H9 (cell line): ENCODE data around the gene PHGDH. TPM values are rescaled to one million over a fixed set of nuclear protein-coding genes. Genes with fewer than 3 reads are reported as not detected.
A peak's percentile ranks its signal among the peaks of the same experiment; 100 is the strongest.

Experiments
- DNase-seq: peaks from one replicate; pipeline ENCODE4 v3.0.0-alpha.2; 2017
- H2AFZ ChIP-seq: one replicate; pipeline ENCODE4 v1.6.1; 2013; ENCODE audit warnings: mild to moderate bottlenecking, low read length, control low read depth, moderate library complexity
- H2AK5ac ChIP-seq: 2 replicates; pipeline ENCODE4 v1.6.1; 2013; ENCODE audit warnings: low read length, control low read depth, mixed read lengths; ENCODE audit not compliant: insufficient read length
- H2BK120ac ChIP-seq: one replicate; pipeline ENCODE4 v1.6.1; 2013; ENCODE audit warnings: low read depth, mild to moderate bottlenecking, low read length, control low read depth, inconsistent platforms; ENCODE audit not compliant: poor library complexity, severe bottlenecking
- H2BK12ac ChIP-seq: 2 replicates; pipeline ENCODE4 v1.6.1; 2013; ENCODE audit warnings: low read length, control low read depth, mixed read lengths, low read depth; ENCODE audit not compliant: insufficient read length
- H2BK15ac ChIP-seq: 2 replicates; pipeline ENCODE4 v1.6.1; 2013; ENCODE audit warnings: low read depth, low read length, control low read depth
- H2BK20ac ChIP-seq: one replicate; pipeline ENCODE4 v1.6.1; 2013; ENCODE audit warnings: low read depth, mild to moderate bottlenecking, low read length, control low read depth, inconsistent platforms; ENCODE audit not compliant: poor library complexity, severe bottlenecking
- H2BK5ac ChIP-seq: 2 replicates; pipeline ENCODE4 v1.6.1; 2013; ENCODE audit warnings: low read length, control low read depth, mixed read lengths; ENCODE audit not compliant: insufficient read length
- H3K14ac ChIP-seq: 2 replicates; pipeline ENCODE4 v1.6.1; 2013; ENCODE audit warnings: low read length, control low read depth; ENCODE audit not compliant: insufficient read depth
- H3K18ac ChIP-seq: 2 replicates; pipeline ENCODE4 v1.6.1; 2013; ENCODE audit warnings: low read depth, mild to moderate bottlenecking, mixed read lengths, low read length, control low read depth; ENCODE audit not compliant: insufficient read length
- H3K23ac ChIP-seq: 2 replicates; pipeline ENCODE4 v1.6.1; 2013; ENCODE audit warnings: low read length, control low read depth, mixed read lengths, low read depth; ENCODE audit not compliant: insufficient read length
- H3K23me2 ChIP-seq: 2 replicates; pipeline ENCODE4 v1.6.1; 2013; ENCODE audit warnings: low read depth, mild to moderate bottlenecking, mixed read lengths, low read length, control low read depth; ENCODE audit not compliant: insufficient read length, poor library complexity, severe bottlenecking
- H3K27ac ChIP-seq: 2 replicates; pipeline ENCODE4 v1.5.1; 2013; ENCODE audit warnings: low read length, control low read depth, mixed read lengths, low read depth; ENCODE audit not compliant: insufficient read length
- H3K27me3 ChIP-seq: 2 replicates; pipeline ENCODE4 v1.6.1; 2013; ENCODE audit warnings: low read length, control low read depth, inconsistent platforms; ENCODE audit not compliant: insufficient read depth
- H3K4ac ChIP-seq: 2 replicates; pipeline ENCODE4 v1.6.1; 2013; ENCODE audit warnings: low read depth, mild to moderate bottlenecking, control low read depth, inconsistent platforms, low read length, moderate library complexity
- H3K4me1 ChIP-seq: 2 replicates; pipeline ENCODE4 v1.6.1; 2013; ENCODE audit warnings: low read length, control low read depth, inconsistent platforms; ENCODE audit not compliant: insufficient read depth
- H3K4me2 ChIP-seq: 2 replicates; pipeline ENCODE4 v1.6.1; 2013; ENCODE audit warnings: low read length, control low read depth, mixed read lengths; ENCODE audit not compliant: insufficient read length, insufficient read depth
- H3K56ac ChIP-seq: 2 replicates; pipeline ENCODE4 v1.6.1; 2013; ENCODE audit warnings: low read depth, mild to moderate bottlenecking, mixed read lengths, low read length, control low read depth; ENCODE audit not compliant: insufficient read length
- H3K79me1 ChIP-seq: 2 replicates; pipeline ENCODE4 v1.6.1; 2013; ENCODE audit warnings: low read depth, mild to moderate bottlenecking, moderate library complexity, low read length, control low read depth, inconsistent platforms; ENCODE audit not compliant: insufficient read depth, poor library complexity, severe bottlenecking
- H3K79me2 ChIP-seq: 2 replicates; pipeline ENCODE4 v1.6.1; 2013; ENCODE audit warnings: low read length, control low read depth, inconsistent platforms; ENCODE audit not compliant: insufficient read depth
- H3K9ac ChIP-seq: 2 replicates; pipeline ENCODE4 v1.6.1; 2013; ENCODE audit warnings: low read length, control low read depth, mixed read lengths; ENCODE audit not compliant: insufficient read length; ENCODE audit errors: extremely low read depth
- H3K9me3 ChIP-seq: one replicate; pipeline ENCODE4 v1.6.1; 2013; ENCODE audit warnings: low read depth, low read length, inconsistent platforms; ENCODE audit not compliant: control insufficient read depth
- H3T11ph ChIP-seq: one replicate; pipeline ENCODE4 v1.6.1; 2013; ENCODE audit warnings: mild to moderate bottlenecking, low read length, control low read depth, inconsistent platforms
- H4K20me1 ChIP-seq: one replicate; pipeline ENCODE4 v1.6.1; 2013; ENCODE audit not compliant: control insufficient read depth, insufficient read length, insufficient read depth
- H4K5ac ChIP-seq: 2 replicates; pipeline ENCODE4 v1.6.1; 2013; ENCODE audit warnings: low read depth, mild to moderate bottlenecking, mixed read lengths, low read length, control low read depth; ENCODE audit not compliant: insufficient read length
- H4K8ac ChIP-seq: replicated peaks from 2 replicates; pipeline ENCODE4 v1.6.1; 2013; ENCODE audit warnings: low read length, control low read depth, mixed read lengths, low read depth; ENCODE audit not compliant: insufficient read length
- H4K91ac ChIP-seq: 2 replicates; pipeline ENCODE4 v1.6.1; 2013; ENCODE audit warnings: low read depth, mild to moderate bottlenecking, moderate library complexity, mixed read lengths, low read length, control low read depth; ENCODE audit not compliant: insufficient read length
- H3K27ac Mint-ChIP-seq, 3 experiments: 2 replicates in 2 of 3; 3 replicates in 1 of 3; pipeline ENCODE4 v1.8.0; 2020 to 2021; ENCODE audit warnings: mixed read lengths in 3 of 3, mild to moderate bottlenecking in 1 of 3, moderate library complexity in 1 of 3
- H3K27me3 Mint-ChIP-seq: 2 replicates; pipeline ENCODE4 v1.8.0; 2021; ENCODE audit warnings: low read depth, mild to moderate bottlenecking, moderate library complexity, mixed read lengths
- H3K36me3 Mint-ChIP-seq, 3 experiments: 2 replicates in 2 of 3; 3 replicates in 1 of 3; pipeline ENCODE4 v1.8.0; 2020 to 2021; ENCODE audit warnings: low read depth in 3 of 3, mixed read lengths in 3 of 3; ENCODE audit not compliant: insufficient read depth in 1 of 3
- H3K4me1 Mint-ChIP-seq, 2 experiments: 2 replicates each; pipeline ENCODE4 v1.8.0; 2020; ENCODE audit warnings: mixed read lengths in 2 of 2
- H3K4me3 Mint-ChIP-seq, 2 experiments: 2 replicates in 1 of 2; 3 replicates in 1 of 2; pipeline ENCODE4 v1.8.0; 2020 to 2021; ENCODE audit warnings: mild to moderate bottlenecking in 2 of 2, mixed read lengths in 2 of 2, moderate library complexity in 1 of 2
- H3K9me3 Mint-ChIP-seq, 2 experiments: 2 replicates in 1 of 2; 3 replicates in 1 of 2; pipeline ENCODE4 v1.8.0; 2020; ENCODE audit warnings: mild to moderate bottlenecking in 2 of 2, mixed read lengths in 2 of 2, moderate library complexity in 1 of 2
- CTCF ChIP-seq: fragments of 200-600 bp; sonication (generic); conservative IDR thresholded peaks from 3 replicates; pipeline ENCODE4 v1.8.0; 2021; ENCODE audit warnings: antibody characterized with exemption, mild to moderate bottlenecking
- total RNA-seq: library from RNA; stranded (reverse); gene quantifications from 2 replicates; pipeline ENCODE4 v1.2.1, GENCODE V29; 2021

PHGDH gene
- total RNA-seq, 1 experiment from 2014 or later, result 458 TPM

GRCh38 chr1:119688810-119689209 lies 22.9 kb upstream of the PHGDH start:
- peaks cover 2% of the 10 kb centered on the region; the same call in 1 of the 2 replicates for H3K27me3 Mint-ChIP-seq

More at GRCh38 chr1:119688810-119689209, 22.9 kb upstream of the PHGDH start:
- TF ChIP-seq CTCF, result no peak
- Mint-ChIP-seq H3K4me3 (no peak overlapping the region; a peak in 1 of 5 replicates), H3K4me1 (peaks cover 45 to 53% of the 10 kb centered on the region in 2 experiments), H3K9me3 (peaks cover 7 to 10% of the 10 kb centered on the region in 2 experiments; a peak in 3 of 5 replicates), H3K27ac (peak overlapping the region in 2 of 3 experiments; percentile 48 to 62; a peak in 5 of 7 replicates), H3K36me3 (peaks cover 0 to 7% (median 0%) of the 10 kb centered on the region in 3 experiments; a peak in 1 of 7 replicates)
- Histone ChIP-seq H3K27ac (no peak overlapping the region), H3K9ac (peak overlapping the region; percentile 44), H3K18ac (peak overlapping the region; percentile 38), H4K20me1 (no peaks in the 10 kb centered on the region), H3K14ac (no peak overlapping the region; the same call in 1 of the 2 replicates), H2BK5ac (no peak overlapping the region), H4K91ac (no peak overlapping the region), H3K4ac (no peak overlapping the region), H3K79me2 (no peaks in the 10 kb centered on the region), H3K4me1 (peaks cover 15% of the 10 kb centered on the region; the same call in 1 of the 2 replicates), H2BK120ac (no peak overlapping the region), H2BK12ac (peak overlapping the region; percentile 88), H3K9me3 (no peaks in the 10 kb centered on the region), H4K5ac (no peak overlapping the region), H2AK5ac (peak overlapping the region; percentile 75), H4K8ac (no peak overlapping the region), H2BK15ac (no peak overlapping the region), H3K79me1 (no peaks in the 10 kb centered on the region), H3K23me2 (no peaks in the 10 kb centered on the region), H3K23ac (peak overlapping the region; percentile 69), H3K4me2 (peak overlapping the region; percentile 12), H2BK20ac (no peak overlapping the region), H3K56ac (no peak overlapping the region), H3T11ph (no peak overlapping the region), H2AFZ (no peak overlapping the region), H3K27me3 (no peaks in the 10 kb centered on the region)
- DNase-seq, result no peak
